Sigmoid colon (tissue), 3 donors: Measurements from ENCODE around the gene ZNF621.

Source experiments
- POLR2A ChIP-seq, 2 donors: fragments of 450-650 bp; IDR thresholded peaks; one replicate each; pipeline ENCODE4 v1.6.1; 2016; ENCODE audit warnings: antibody characterized with exemption in 2 of 2, mild to moderate bottlenecking in 2 of 2, moderate library complexity in 2 of 2
- TF ChIP-seq, protein P1 (sequence below), 4 experiments: fragments of 450-650 bp in 3 of 4; fragments of 200-600 bp in 1 of 4; IDR thresholded peaks; one replicate each; pipeline ENCODE4 v1.5.1; 2016 to 2019; ENCODE audit warnings: antibody characterized with exemption in 4 of 4, mild to moderate bottlenecking in 3 of 4, moderate library complexity in 2 of 4

DNA sequence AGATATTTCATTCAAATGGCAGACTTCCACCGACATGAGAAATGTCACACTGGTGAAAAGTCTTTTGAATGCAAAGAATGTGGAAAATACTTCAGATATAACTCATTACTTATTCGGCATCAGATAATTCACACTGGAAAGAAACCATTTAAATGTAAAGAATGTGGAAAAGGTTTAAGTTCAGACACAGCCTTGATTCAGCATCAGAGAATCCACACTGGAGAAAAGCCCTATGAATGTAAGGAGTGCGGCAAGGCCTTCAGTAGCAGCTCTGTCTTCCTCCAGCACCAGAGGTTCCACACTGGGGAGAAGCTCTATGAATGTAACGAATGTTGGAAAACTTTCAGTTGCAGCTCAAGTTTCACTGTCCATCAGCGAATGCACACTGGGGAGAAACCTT lies 8.6 kb upstream of the ZNF621 start:
- no peak for TF ChIP-seq POLR2A (IDR thresholded peaks at IDR 0.05)
- TF ChIP-seq, protein P1, sequence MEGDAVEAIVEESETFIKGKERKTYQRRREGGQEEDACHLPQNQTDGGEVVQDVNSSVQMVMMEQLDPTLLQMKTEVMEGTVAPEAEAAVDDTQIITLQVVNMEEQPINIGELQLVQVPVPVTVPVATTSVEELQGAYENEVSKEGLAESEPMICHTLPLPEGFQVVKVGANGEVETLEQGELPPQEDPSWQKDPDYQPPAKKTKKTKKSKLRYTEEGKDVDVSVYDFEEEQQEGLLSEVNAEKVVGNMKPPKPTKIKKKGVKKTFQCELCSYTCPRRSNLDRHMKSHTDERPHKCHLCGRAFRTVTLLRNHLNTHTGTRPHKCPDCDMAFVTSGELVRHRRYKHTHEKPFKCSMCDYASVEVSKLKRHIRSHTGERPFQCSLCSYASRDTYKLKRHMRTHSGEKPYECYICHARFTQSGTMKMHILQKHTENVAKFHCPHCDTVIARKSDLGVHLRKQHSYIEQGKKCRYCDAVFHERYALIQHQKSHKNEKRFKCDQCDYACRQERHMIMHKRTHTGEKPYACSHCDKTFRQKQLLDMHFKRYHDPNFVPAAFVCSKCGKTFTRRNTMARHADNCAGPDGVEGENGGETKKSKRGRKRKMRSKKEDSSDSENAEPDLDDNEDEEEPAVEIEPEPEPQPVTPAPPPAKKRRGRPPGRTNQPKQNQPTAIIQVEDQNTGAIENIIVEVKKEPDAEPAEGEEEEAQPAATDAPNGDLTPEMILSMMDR (IDR thresholded peaks at IDR 0.05) = no peak
